K562 (cell line): ENCODE measurements around the gene ATMIN. TPM values are rescaled to one million over a fixed set of nuclear protein-coding genes. Genes with fewer than 3 reads are reported as not detected.

Source experiments
- ARID1B ChIP-seq: fragments of 450-650 bp; IDR thresholded peaks from 2 replicates; pipeline ENCODE4 v1.6.1; 2016; ENCODE audit warnings: antibody characterized with exemption, mild to moderate bottlenecking, inconsistent platforms
- CAMTA2 ChIP-seq: fragments of 250-450 bp; sonication (Bioruptor Pico); conservative IDR thresholded peaks from 2 replicates; pipeline ENCODE4 v1.5.1; 2022
- CHD1 ChIP-seq: fragments of 200-600 bp; sonication (generic); IDR thresholded peaks from one replicate; pipeline ENCODE4 v1.6.1; 2012; ENCODE audit warnings: mild to moderate bottlenecking, moderate library complexity, low read length, inconsistent platforms
- HDAC8 ChIP-seq: fragments of 450-650 bp; IDR thresholded peaks from 2 replicates; pipeline ENCODE4 v1.6.1; 2016; ENCODE audit warnings: mild to moderate bottlenecking, missing genetic modification characterization, moderate library complexity, missing compliant biosample characterization
- KAT7 ChIP-seq: sonication (generic); formaldehyde crosslinking; IDR thresholded peaks from 2 replicates; pipeline ENCODE4 v1.8.0; 2022; ENCODE audit warnings: missing genetic modification reagents, mild to moderate bottlenecking, borderline replicate concordance
- KDM2B ChIP-seq: fragments of 250-450 bp; sonication (Bioruptor Pico); IDR thresholded peaks from 2 replicates; pipeline ENCODE4 v1.8.0; 2021; ENCODE audit warnings: mild to moderate bottlenecking, moderate library complexity
- NCOA6 ChIP-seq: fragments of 450-650 bp; IDR thresholded peaks from 2 replicates; pipeline ENCODE4 v1.6.1; 2017; ENCODE audit warnings: mild to moderate bottlenecking
- NFATC3 ChIP-seq: fragments of 450-650 bp; IDR thresholded peaks from 2 replicates; pipeline ENCODE4 v1.6.1; 2017; ENCODE audit warnings: mild to moderate bottlenecking
- PHF20 ChIP-seq: fragments of 450-650 bp; IDR thresholded peaks from 2 replicates; pipeline ENCODE4 v1.6.1; 2018; ENCODE audit not compliant: partially characterized antibody
- SMC3 ChIP-seq: conservative IDR thresholded peaks from 2 replicates; pipeline ENCODE4 v1.6.1; 2011; ENCODE audit warnings: low read depth, low read length, improper control_type of control experiment; ENCODE audit not compliant: insufficient read depth
- SRF ChIP-seq, 2 experiments: fragments of 250-450, 450-650 bp in 1 of 2; sonication (Bioruptor Pico) in 1 of 2; sonication (generic) in 1 of 2; formaldehyde crosslinking; IDR thresholded peaks; 2 replicates each; pipeline versions ENCODE4 v1.5.0 to v1.5.1; 2020 to 2022; ENCODE audit warnings: mild to moderate bottlenecking in 1 of 2, missing genetic modification reagents in 1 of 2
- polyA plus RNA-seq, 8 experiments: library from polyadenylated mRNA; depleted of rRNA in 4 of 8; stranded (reverse) in 5 of 8; unstranded in 3 of 8; fragments of >200 nt; fragmentation: Nextera tagmentation in 2 of 8; fragmentation: Illumina TruSeq in 1 of 8; extraction: Ambion mirVana in 2 of 8; extraction: Trizol in 1 of 8; gene quantifications; 2 replicates each; pipeline versions ENCODE4 v1.2.1 to v1.2.3, GENCODE V29; 2011 to 2014; ENCODE audit warnings: inconsistent platforms in 1 of 8, missing spikeins in 1 of 8
- total RNA-seq, 7 experiments: library from RNA; depleted of rRNA in 6 of 7; stranded (reverse); fragments of >200 nt in 6 of 7; fragmentation: Illumina TruSeq in 2 of 7; extraction: Trizol in 2 of 7; gene quantifications; 2 replicates each; pipeline versions ENCODE4 v1.2.1 to v1.2.3, GENCODE V29; 2011 to 2021; ENCODE audit warnings: low replicate concordance in 1 of 7
- TF ChIP-seq, protein P1 (sequence below): sonication (generic); formaldehyde crosslinking; IDR thresholded peaks from 2 replicates; pipeline ENCODE4 v1.8.1; 2023; ENCODE audit warnings: missing genetic modification reagents, mild to moderate bottlenecking, borderline replicate concordance
- TF ChIP-seq, protein P2 (sequence below): fragments of 450-650 bp; formaldehyde crosslinking; IDR thresholded peaks from 2 replicates; pipeline ENCODE4 v1.4.0; 2020; ENCODE audit warnings: mild to moderate bottlenecking, mixed read lengths
- TF ChIP-seq, protein P3 (sequence below): sonication (generic); formaldehyde crosslinking; IDR thresholded peaks from 2 replicates; pipeline ENCODE4 v1.8.0; 2022; ENCODE audit warnings: mild to moderate bottlenecking, low read depth, missing genetic modification reagents
- TF ChIP-seq, protein P4 (sequence below): fragments of 450-650 bp; formaldehyde crosslinking; IDR thresholded peaks from 2 replicates; pipeline ENCODE4 v1.4.0; 2020; ENCODE audit warnings: mild to moderate bottlenecking

Gene ATMIN
- total and polyA plus RNA-seq, 9 of the 15 experiments (the other 6 are each of a cell fraction or from before 2014, with no cell fraction given): 6.7 to 40.9 (median 23.4) TPM

DNA sequence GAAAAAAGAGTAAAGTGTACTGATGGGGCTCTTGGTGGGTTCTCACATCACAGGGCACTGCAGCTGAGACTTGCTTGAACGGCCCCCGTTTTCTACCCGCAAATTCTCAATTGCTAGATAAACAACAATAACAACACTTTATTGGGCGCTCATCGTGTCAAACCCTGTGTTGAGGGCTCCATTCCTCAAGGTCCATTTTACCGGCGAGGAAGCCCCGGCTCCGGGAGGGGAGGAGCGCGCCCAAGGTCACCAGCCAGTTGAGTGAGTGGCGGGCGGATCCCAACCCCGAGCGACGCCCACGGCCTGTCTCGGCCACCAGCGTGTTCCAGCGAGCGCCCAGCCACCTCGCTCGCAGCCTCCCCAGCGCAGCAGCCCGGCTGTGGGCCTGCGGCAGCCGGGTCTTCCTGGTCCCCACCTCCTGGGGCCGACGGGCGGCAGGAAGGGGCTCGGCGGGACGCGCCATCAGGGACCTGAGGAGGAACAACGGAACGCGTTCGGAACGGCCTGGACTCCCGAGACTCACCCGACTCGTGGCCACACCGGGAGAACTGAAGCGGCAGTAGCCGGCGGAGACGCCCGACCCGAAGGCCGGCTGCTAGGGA, 29.3 kb upstream of the ATMIN start (continued):
- TF ChIP-seq NFATC3 (no peak), CAMTA2 (CRISPR knock-in tag) (0 out of 2 replicates have a peak, but pooled peaks have one; percentile 8), KDM2B (peak; percentile 88; the same call in 1 of the 2 replicates), NCOA6 (peak; percentile 76), HDAC8 (tag) (0 out of 2 replicates have a peak, but pooled peaks have one; percentile 6), KAT7 (peak; percentile 85; the same call in 1 of the 2 replicates), SRF (CRISPR knock-in tag; IDR thresholded peaks at IDR 0.05) (0 out of 4 replicates have a peak, but pooled peaks of 1 of the 2 experiments have one; percentile 17), SMC3 (0 out of 2 replicates have a peak, but pooled peaks have one; percentile 2), PHF20 (peak; percentile 64), ARID1B (0 out of 2 replicates have a peak, but pooled peaks have one; percentile 3), CHD1 (peak; percentile 78)
- TF ChIP-seq, protein P1, sequence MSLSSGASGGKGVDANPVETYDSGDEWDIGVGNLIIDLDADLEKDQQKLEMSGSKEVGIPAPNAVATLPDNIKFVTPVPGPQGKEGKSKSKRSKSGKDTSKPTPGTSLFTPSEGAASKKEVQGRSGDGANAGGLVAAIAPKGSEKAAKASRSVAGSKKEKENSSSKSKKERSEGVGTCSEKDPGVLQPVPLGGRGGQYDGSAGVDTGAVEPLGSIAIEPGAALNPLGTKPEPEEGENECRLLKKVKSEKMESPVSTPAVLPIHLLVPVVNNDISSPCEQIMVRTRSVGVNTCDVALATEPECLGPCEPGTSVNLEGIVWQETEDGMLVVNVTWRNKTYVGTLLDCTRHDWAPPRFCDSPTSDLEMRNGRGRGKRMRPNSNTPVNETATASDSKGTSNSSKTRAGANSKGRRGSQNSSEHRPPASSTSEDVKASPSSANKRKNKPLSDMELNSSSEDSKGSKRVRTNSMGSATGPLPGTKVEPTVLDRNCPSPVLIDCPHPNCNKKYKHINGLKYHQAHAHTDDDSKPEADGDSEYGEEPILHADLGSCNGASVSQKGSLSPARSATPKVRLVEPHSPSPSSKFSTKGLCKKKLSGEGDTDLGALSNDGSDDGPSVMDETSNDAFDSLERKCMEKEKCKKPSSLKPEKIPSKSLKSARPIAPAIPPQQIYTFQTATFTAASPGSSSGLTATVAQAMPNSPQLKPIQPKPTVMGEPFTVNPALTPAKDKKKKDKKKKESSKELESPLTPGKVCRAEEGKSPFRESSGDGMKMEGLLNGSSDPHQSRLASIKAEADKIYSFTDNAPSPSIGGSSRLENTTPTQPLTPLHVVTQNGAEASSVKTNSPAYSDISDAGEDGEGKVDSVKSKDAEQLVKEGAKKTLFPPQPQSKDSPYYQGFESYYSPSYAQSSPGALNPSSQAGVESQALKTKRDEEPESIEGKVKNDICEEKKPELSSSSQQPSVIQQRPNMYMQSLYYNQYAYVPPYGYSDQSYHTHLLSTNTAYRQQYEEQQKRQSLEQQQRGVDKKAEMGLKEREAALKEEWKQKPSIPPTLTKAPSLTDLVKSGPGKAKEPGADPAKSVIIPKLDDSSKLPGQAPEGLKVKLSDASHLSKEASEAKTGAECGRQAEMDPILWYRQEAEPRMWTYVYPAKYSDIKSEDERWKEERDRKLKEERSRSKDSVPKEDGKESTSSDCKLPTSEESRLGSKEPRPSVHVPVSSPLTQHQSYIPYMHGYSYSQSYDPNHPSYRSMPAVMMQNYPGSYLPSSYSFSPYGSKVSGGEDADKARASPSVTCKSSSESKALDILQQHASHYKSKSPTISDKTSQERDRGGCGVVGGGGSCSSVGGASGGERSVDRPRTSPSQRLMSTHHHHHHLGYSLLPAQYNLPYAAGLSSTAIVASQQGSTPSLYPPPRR (CRISPR knock-in tag): 0 out of 2 replicates have a peak, but pooled peaks have one; percentile 30
- TF ChIP-seq, protein P2, sequence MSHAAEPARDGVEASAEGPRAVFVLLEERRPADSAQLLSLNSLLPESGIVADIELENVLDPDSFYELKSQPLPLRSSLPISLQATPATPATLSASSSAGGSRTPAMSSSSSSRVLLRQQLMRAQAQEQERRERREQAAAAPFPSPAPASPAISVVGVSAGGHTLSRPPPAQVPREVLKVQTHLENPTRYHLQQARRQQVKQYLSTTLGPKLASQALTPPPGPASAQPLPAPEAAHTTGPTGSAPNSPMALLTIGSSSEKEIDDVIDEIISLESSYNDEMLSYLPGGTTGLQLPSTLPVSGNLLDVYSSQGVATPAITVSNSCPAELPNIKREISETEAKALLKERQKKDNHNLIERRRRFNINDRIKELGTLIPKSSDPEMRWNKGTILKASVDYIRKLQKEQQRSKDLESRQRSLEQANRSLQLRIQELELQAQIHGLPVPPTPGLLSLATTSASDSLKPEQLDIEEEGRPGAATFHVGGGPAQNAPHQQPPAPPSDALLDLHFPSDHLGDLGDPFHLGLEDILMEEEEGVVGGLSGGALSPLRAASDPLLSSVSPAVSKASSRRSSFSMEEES (CRISPR knock-in tag): no peak
- TF ChIP-seq, protein P3, sequence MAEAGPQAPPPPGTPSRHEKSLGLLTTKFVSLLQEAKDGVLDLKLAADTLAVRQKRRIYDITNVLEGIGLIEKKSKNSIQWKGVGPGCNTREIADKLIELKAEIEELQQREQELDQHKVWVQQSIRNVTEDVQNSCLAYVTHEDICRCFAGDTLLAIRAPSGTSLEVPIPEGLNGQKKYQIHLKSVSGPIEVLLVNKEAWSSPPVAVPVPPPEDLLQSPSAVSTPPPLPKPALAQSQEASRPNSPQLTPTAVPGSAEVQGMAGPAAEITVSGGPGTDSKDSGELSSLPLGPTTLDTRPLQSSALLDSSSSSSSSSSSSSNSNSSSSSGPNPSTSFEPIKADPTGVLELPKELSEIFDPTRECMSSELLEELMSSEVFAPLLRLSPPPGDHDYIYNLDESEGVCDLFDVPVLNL: 0 out of 2 replicates have a peak, but pooled peaks have one; percentile 16
- TF ChIP-seq, protein P4, sequence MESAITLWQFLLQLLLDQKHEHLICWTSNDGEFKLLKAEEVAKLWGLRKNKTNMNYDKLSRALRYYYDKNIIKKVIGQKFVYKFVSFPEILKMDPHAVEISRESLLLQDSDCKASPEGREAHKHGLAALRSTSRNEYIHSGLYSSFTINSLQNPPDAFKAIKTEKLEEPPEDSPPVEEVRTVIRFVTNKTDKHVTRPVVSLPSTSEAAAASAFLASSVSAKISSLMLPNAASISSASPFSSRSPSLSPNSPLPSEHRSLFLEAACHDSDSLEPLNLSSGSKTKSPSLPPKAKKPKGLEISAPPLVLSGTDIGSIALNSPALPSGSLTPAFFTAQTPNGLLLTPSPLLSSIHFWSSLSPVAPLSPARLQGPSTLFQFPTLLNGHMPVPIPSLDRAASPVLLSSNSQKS (CRISPR knock-in tag): no peak
